Brain microvascular endothelial cell (primary cell): Measurements from ENCODE around the gene NPIPA7.
"Not testable (repeated sequence)": the region's sequence is repeated elsewhere in the genome, so short reads cannot be mapped to it uniquely, and the experiment has no call there.

Experiments used
- DNase-seq: peaks from one replicate; pipeline ENCODE4 v3.0.0-alpha.2; 2020
- H3K27ac ChIP-seq: fragments of 250-450 bp; sonication (Bioruptor Pico); 2 replicates; pipeline ENCODE4 v1.5.1; 2020; ENCODE audit warnings: mild to moderate bottlenecking, moderate library complexity
- H3K27me3 ChIP-seq: fragments of 250-450 bp; sonication (Bioruptor Pico); replicated peaks from 2 replicates; pipeline ENCODE4 v1.5.1; 2020; ENCODE audit warnings: mild to moderate bottlenecking
- H3K36me3 ChIP-seq: fragments of 250-450 bp; sonication (Bioruptor Pico); replicated peaks from 2 replicates; pipeline ENCODE4 v1.5.1; 2020; ENCODE audit warnings: mild to moderate bottlenecking
- H3K4me3 ChIP-seq: 2 replicates; pipeline ENCODE4 v1.5.1; 2011; ENCODE audit warnings: low read depth, mild to moderate bottlenecking, control low read depth, low read length, moderate library complexity
- in situ Hi-C: cut with HindIII; loops from 2 replicates; pipeline ENCODE4 v1.10.0; 2017; ENCODE audit warnings: low sequenced_read_pairs, low pct_ligation_motif_present

The NPIPA7 gene

DNA sequence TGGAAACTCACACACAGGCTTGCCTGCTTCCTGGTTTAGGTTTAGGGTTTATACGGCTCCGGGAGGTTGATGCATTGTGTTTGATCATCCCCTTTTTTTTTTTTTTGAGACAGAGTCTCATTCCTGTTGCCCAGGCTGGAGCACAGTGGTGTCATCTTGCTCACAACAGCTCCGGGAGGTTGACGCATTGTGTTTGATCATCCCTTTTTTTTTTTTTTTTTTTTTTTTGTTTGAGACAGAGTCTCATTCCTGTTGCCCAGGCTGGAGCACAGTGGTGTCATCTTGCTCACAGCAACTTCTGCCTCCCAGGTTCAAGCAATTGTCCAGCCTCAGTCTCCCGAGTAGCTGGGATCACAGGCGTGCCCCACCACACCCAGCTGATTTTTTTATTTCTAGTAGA lies 20.7 kb downstream of the NPIPA7 start:
- H3K27ac ChIP-seq, H3K36me3 ChIP-seq, H3K27me3 ChIP-seq, in situ Hi-C loops, H3K4me3 ChIP-seq, DNase-seq: not testable (repeated sequence)

DNA sequence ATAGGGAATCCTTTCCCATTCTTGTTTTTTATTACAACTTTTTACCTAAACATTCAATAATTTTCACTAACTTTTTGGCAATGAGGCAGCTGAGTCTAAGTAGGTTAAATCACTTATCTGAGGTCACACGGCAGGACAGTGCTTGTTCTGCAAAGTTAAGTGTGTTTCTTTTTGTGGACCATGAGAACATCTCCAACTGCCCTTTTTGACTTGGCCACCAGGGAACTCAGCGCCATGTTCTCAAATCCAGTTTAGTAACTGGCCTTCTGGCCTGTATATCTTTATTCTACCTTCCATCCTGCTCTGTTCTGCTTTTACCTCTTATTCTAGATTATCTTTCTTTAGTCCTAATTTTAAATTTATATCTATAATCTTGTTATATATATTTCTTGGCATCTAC lies 23.4 kb downstream of the NPIPA7 start:
- H3K27ac ChIP-seq, H3K4me3 ChIP-seq, DNase-seq, H3K27me3 ChIP-seq, H3K36me3 ChIP-seq, in situ Hi-C loops: not testable (repeated sequence)

DNA sequence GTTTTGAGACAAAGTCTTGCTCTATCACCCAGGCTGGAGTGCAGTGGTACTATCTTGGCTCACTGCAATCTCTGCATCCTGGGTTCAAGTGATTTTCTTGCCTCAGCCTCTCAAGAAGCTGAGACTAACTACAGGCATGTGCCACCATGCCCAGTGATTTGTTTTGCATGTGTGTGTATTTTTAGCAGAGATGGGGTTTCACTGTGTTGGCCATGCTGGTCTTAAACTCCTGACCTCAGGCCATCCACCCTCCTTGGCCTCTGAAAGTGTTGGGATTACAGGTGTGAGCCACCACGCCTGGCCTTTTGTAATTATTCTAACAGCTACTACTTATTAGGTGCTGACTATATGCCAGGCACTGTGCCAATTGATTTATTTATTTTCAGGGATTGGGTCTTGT lies 25.3 kb downstream of the NPIPA7 start:
- DNase-seq, H3K27ac ChIP-seq, H3K4me3 ChIP-seq, H3K36me3 ChIP-seq, H3K27me3 ChIP-seq, in situ Hi-C loops: not testable (repeated sequence)

DNA sequence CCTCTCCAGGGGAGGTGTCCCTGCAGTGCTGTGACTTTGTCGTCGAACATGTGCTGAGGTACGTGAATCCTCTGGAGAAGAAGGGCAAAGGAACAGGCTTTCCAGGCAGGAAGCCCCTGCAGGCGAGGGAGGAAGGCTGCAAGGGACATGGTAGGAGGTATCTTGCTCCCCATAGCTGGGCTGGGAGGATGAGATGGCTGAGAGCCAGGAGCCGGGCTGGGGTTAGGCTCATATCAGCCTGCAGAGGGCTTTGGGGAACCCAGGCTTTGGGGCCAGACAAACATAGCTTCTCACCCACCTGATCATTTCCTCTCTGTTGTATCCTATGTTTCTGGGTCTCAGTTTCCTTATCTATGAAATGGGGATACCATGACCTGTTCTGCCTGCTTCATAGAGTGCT lies 26.5 kb downstream of the NPIPA7 start:
- DNase-seq, H3K27ac ChIP-seq, H3K4me3 ChIP-seq, H3K36me3 ChIP-seq, H3K27me3 ChIP-seq, in situ Hi-C loops: not testable (repeated sequence)

DNA sequence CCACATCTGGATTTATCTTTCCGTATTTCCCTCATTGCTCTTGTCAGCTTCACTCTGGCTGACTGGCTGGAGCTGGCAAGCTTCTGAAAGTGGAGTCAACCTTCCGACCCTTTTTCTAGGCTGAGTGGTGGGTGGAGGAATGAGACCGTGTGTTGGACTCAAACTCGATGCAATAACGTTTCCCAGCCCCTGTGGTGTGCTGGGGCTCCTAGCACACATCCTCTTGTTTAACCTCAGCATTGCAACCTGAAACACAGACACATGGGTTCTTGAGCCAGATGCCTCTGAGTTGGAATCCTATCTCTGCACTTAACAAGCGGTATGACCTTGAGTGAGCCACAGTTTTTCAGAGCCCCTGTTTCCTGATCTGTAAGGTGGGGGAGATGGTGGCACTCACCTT lies 29.5 kb downstream of the NPIPA7 start:
- in situ Hi-C loops, H3K27ac ChIP-seq: not testable (repeated sequence)

DNA sequence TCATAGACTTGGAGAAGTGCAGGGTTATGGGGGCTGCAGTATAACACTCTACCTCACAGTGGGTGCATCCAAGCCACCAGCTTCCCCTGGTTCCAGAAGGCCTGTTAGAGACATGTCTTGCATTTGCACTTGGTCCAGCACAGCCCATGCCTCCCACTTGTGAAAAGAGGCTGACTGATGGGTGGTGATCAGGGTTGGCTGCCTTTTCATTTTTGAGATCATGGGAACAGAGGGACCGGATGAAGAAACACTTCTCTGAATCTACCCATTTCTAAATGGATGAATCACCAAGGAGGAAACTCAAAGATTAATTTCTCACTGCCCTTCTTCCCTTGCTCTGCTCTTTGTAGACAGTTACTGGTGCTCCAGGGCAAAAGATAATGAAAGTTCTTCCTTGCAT lies 34.8 kb downstream of the NPIPA7 start:
- H3K27ac ChIP-seq, H3K36me3 ChIP-seq, H3K4me3 ChIP-seq, in situ Hi-C loops, DNase-seq, H3K27me3 ChIP-seq: not testable (repeated sequence)

More for the DNA sequence above, 29.5 kb downstream of the NPIPA7 start:
- not testable (repeated sequence) for DNase-seq, H3K27me3 ChIP-seq, H3K36me3 ChIP-seq, H3K4me3 ChIP-seq

DNA sequence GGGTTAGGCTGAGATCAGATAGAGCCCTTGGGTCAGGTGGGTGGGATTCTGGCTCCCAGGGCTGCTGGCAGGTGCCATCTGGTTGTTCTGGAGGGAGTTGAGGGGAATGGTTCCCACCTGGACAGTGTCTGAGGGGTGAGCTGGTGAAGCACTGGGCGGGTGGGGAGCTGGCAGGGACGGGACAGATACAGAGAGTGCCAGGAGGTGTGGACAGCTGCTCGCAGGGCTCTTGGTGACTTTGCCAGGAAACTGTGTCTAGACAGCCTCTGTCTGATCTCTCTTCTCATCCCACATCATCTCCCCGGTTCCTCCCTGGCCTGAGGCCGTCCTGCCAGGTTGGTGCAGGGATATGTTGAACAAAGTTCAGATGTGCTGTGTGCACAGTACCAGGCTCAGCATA lies 38.1 kb downstream of the NPIPA7 start:
- DNase-seq, H3K4me3 ChIP-seq, H3K36me3 ChIP-seq, H3K27ac ChIP-seq, in situ Hi-C loops, H3K27me3 ChIP-seq: not testable (repeated sequence)

DNA sequence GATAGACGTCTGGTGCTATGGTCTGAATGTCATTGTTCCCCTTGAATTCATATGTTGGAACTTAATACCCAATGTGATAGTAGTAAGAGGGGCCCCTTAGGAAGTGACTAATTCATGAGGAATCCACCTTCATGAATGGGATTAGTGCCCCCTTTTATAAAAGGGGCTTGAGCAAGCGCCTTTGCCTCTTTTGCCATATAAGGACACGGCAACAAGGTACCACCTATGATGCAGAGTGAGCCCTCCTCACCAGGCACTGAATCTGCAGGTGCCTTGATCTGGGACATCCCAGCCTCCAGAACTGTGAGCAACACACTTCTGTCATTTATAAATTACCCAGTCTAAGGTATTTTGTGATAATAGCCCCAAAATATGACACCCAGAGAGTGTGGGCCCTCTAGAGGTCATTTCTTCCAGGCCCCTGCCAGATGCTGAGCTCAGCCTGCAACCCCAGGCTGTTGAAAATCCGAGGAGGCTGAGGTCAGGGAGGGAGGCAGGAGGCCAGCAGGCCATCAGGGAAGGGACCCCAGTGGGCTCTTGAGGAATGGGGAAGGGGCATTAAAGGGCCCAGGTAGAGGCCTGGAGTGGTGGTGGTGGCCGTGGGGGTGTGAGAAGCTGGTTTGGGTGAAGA lies 39.1 kb downstream of the NPIPA7 start:
- H3K27me3 ChIP-seq, DNase-seq, H3K36me3 ChIP-seq, H3K27ac ChIP-seq, H3K4me3 ChIP-seq, in situ Hi-C loops: not testable (repeated sequence)

DNA sequence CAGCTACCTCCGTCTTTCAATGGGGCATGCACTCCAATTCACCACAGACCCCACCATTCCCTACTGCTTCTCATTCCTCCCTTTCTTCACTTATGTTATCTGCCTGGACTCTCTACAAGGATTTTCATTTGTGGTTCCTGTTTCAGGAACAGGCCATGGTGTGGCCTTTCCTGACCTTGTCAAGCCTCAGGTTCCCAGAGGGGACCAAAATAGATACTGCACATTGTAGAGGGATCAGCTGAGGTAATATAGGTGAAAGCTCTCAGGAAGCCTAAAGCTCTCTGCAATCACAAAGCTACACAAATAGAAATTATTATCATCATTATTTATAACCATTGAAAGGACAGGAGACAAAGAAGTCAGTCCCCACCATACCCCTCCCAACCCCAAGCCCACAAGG lies 41.6 kb downstream of the NPIPA7 start:
- H3K27me3 ChIP-seq, H3K36me3 ChIP-seq, in situ Hi-C loops, DNase-seq, H3K27ac ChIP-seq, H3K4me3 ChIP-seq: not testable (repeated sequence)

DNA sequence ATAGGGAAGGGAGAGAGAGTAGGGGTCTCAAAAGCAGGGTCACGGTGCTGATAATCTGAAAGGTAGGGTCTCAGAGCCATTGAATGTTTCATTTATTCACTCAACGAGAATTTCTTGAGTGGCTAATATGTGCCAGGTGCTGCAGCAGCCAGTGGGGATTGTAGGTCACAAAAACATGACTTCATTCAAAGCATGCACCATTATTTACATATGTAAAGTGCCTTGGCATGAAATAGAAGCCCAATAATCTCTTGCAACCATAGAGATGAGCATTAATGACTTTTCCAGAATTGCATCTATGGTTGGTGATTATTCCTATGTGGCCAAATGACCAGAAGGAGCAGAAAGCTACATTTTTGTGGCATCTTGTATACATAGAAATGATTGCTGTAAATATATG lies 46.2 kb downstream of the NPIPA7 start:
- H3K36me3 ChIP-seq, H3K4me3 ChIP-seq, H3K27me3 ChIP-seq, H3K27ac ChIP-seq, in situ Hi-C loops, DNase-seq: not testable (repeated sequence)

DNA sequence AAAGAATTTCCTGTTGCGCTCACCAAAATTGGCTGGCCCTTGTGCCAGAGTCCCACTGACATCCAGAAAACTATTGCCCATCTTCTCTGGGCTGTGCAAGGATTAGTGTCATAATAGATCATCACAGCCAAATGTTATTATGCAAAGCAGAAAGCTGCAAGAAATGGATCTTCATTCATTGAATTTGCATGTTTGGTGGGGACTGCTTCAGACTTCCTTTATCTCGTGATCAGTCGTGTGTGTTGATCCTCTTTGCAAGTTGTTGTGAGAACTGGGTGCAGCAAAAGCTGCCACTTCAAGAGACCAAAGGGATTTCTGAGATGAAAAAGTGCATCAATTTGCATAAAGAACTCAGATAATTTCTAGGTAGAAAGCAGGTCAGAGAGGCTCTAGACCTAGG lies 52.2 kb downstream of the NPIPA7 start:
- H3K36me3 ChIP-seq, H3K27ac ChIP-seq, H3K4me3 ChIP-seq, H3K27me3 ChIP-seq, DNase-seq, in situ Hi-C loops: not testable (repeated sequence)

DNA sequence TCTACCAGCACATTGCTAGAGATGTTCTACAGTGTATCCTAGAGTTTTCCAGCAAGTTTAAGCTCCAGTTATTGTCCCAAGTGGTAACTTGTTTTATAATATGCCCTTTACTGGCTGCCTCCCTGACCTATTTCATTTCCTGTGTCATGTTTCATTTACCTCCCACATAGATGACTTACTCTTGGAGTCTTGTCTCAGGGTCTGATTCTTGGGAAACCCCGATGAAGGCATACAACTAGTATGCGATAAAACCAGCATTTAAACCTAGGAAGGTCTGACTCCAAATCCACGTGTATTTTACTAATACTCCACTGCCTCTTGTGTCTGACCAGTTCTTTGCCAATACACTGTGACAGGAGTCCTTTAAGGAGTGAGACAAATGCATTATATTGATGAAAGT lies 55.8 kb downstream of the NPIPA7 start:
- H3K36me3 ChIP-seq, H3K27me3 ChIP-seq, in situ Hi-C loops, H3K27ac ChIP-seq, DNase-seq, H3K4me3 ChIP-seq: not testable (repeated sequence)

DNA sequence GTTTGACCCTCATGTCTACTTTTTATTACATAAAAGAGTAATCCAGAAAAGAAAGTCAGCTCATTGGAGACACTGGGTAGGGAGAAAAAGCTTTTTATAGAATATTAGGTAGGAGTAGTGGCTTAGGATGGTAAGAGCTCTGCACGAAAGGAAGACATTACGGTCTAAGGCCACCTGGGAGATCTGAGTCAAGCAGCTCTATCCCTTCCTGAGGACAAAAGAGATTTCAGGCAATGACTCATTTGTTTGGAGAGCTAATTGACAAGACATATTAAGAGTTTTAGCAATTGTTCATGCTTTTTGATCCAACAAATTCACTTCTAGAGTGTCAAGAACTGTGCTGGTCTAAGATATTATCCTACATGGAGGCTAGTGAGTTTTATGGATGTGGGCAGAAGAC lies 62.5 kb downstream of the NPIPA7 start:
- in situ Hi-C loops, H3K27ac ChIP-seq, H3K36me3 ChIP-seq: not testable (repeated sequence)

More for the DNA sequence above, 62.5 kb downstream of the NPIPA7 start:
- not testable (repeated sequence) for DNase-seq, H3K27me3 ChIP-seq, H3K4me3 ChIP-seq
